ENCODE results near the gene ARPC2. TPM values are rescaled to one million over a fixed set of nuclear protein-coding genes. Genes with fewer than 3 reads are reported as not detected.

The ARPC2 gene
- total RNA-seq, 1 donor from 2014 or later, result 159 TPM

GRCh38 chr2:218285604-218286003 is 68.6 kb downstream of the ARPC2 start:
- DNase-seq (ENCODE audit: low read depth, low spot score), result no peak
- Mint-ChIP-seq H3K27ac (ENCODE audit: unreplicated experiment) (peak overlapping the region; percentile 73), H3K4me3 (no peak overlapping the region), H3K36me3 (ENCODE audit: low read depth) (no peaks in the 10 kb centered on the region), H3K27me3 (ENCODE audit: low read depth) (no peaks in the 10 kb centered on the region), H3K4me1 (peaks cover 28% of the 10 kb centered on the region), H3K9me3 (no peaks in the 10 kb centered on the region)
- TF ChIP-seq CTCF (conservative IDR thresholded peaks at IDR 0.05), result no peak

GRCh38 chr2:218286570-218287459 is 69.8 kb downstream of the ARPC2 start:
- peak; percentile 34 for DNase-seq (ENCODE audit: low read depth, low spot score)
- Mint-ChIP-seq H3K9me3 (no peaks in the 10 kb centered on the region), H3K36me3 (ENCODE audit: low read depth) (no peaks in the 10 kb centered on the region), H3K27me3 (ENCODE audit: low read depth) (no peaks in the 10 kb centered on the region), H3K4me1 (peaks cover 28% of the 10 kb centered on the region), H3K4me3 (peak overlapping the region; percentile 16), H3K27ac (ENCODE audit: unreplicated experiment) (peak overlapping the region; percentile 80)
- no peak for TF ChIP-seq CTCF (conservative IDR thresholded peaks at IDR 0.05)

DNA sequence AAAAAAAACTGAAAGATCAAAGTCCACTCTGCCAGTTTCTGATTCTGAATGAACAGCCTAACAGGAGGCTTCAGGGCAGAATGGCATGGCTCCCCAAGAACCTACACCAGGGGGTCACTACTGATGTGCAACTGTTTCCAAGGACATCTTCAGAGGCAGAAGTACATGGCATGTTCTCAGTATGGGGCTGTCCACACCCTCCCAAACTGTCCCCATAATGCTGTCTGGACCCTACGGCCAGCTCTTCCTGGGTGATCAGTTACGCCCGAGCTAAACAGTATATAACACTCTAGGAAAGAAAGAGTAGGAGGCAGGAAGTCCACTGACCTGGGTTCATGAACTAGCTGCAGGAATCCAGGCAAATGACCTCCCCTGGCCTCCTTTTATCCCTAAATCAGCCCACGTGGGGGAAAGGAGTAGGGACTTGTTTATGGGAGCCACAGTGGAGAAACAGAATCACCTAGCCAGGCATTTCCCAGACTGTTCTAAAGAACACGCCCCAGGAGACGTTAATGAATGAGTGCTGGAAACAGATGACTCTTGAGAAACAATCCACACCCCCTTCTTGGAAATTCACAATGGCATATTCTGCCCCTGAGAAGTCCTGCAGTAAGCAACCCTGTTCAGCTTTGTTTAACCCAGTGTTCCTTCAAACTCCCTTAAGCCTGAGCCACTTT is 72.8 kb downstream of the ARPC2 start:
- H3K4me3 Mint-ChIP-seq, result peak overlapping the region; percentile 17

DNA sequence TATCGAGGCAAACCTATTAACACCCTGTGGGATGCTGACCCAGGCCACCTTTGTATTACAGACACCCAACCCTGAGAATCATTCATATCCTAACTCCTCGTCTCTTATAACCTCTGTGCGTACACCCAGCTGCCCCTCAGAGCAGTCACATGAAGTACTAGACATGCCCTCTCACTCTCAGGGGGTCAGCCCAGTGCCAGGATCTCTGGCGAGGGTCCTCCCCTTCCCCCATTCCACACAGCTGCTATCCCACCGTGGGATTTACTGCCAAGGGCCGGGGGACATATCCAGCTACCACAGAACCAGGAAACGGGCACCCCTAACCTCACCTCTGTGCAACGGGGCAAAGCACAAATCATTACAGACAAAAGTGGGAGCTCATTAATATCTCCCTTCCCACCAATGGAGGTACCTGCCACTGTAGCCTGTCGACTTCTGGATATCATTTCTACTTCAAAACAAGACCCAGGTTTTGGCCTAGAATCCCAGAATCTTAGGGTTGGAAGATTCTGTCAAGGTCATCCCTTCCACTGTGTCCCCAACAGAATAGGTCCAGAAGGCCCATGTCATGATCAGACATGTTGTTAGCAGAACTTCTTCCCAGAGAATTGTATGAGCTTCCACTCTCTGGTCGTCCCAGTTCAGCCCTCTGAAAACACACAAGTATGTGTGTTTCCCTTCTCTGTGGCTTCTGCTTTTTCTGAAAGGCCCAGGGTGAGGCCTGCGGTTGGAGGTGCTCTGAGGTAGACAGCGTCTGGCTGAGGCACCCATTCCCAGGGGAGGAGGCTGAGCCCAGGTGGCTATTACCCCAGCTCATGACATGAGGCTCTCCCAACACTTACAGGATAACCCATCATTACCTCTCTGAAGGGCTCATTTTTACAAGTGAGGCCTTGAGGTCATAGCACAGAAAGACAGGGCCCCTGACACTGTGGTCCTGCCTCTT is 73.6 kb downstream of the ARPC2 start:
- no peak overlapping the region for H3K27ac Mint-ChIP-seq (ENCODE audit: unreplicated experiment)
- no peaks in the 10 kb centered on the region for H3K27me3 Mint-ChIP-seq (ENCODE audit: low read depth)
- H3K4me1 Mint-ChIP-seq, result peaks cover 34% of the 10 kb centered on the region
- DNase-seq (ENCODE audit: low read depth, low spot score), result no peak
- no peaks in the 10 kb centered on the region for H3K9me3 Mint-ChIP-seq
- no peak for TF ChIP-seq CTCF (conservative IDR thresholded peaks at IDR 0.05)
- no peaks in the 10 kb centered on the region for H3K36me3 Mint-ChIP-seq (ENCODE audit: low read depth)
- no peak overlapping the region for H3K4me3 Mint-ChIP-seq

More for the DNA sequence above, 72.8 kb downstream of the ARPC2 start:
- Mint-ChIP-seq H3K9me3 (no peaks in the 10 kb centered on the region), H3K27ac (ENCODE audit: unreplicated experiment) (no peak overlapping the region), H3K27me3 (ENCODE audit: low read depth) (no peaks in the 10 kb centered on the region), H3K4me1 (peaks cover 34% of the 10 kb centered on the region), H3K36me3 (ENCODE audit: low read depth) (no peaks in the 10 kb centered on the region)
- TF ChIP-seq CTCF (conservative IDR thresholded peaks at IDR 0.05), result no peak
- DNase-seq (ENCODE audit: low read depth, low spot score), result no peak
